Skeletal muscle satellite cell (primary cell): ENCODE measurements around the gene TRAF3.

Experiments
- H3K27me3 ChIP-seq: 2 replicates; pipeline ENCODE4 v1.7.0; 2013; ENCODE audit warnings: low read length; ENCODE audit not compliant: control insufficient read depth, insufficient read depth
- H3K36me3 ChIP-seq: 2 replicates; pipeline ENCODE4 v1.7.0; 2013; ENCODE audit warnings: mild to moderate bottlenecking, control low read depth, low read length; ENCODE audit not compliant: insufficient read depth
- H3K4me1 ChIP-seq: 2 replicates; pipeline ENCODE4 v1.7.0; 2013; ENCODE audit warnings: low read length; ENCODE audit not compliant: control insufficient read depth, insufficient read depth
- H3K4me2 ChIP-seq: 2 replicates; pipeline ENCODE4 v1.7.0; 2013; ENCODE audit warnings: mild to moderate bottlenecking, low read length
- H3K4me3 ChIP-seq: 2 replicates; pipeline ENCODE4 v1.7.0; 2013; ENCODE audit warnings: low read length
- H3K9ac ChIP-seq: 2 replicates; pipeline ENCODE4 v1.7.0; 2013; ENCODE audit warnings: mild to moderate bottlenecking, low read depth, low read length, moderate library complexity
- H3K9me3 ChIP-seq: replicated peaks from 2 replicates; pipeline ENCODE4 v1.7.0; 2013; ENCODE audit warnings: mild to moderate bottlenecking, control low read depth, low read length

The TRAF3 gene

GRCh38 chr14:102927878-102928411, 150.7 kb downstream of the TRAF3 start:
- peak overlapping the region; percentile 58 for H3K4me3 ChIP-seq
- H3K27me3 ChIP-seq, result peaks cover 64% of the 10 kb centered on the region
- no peak overlapping the region for H3K9ac ChIP-seq
- H3K4me1 ChIP-seq, result peaks cover 27% of the 10 kb centered on the region
- peaks cover 11% of the 10 kb centered on the region for H3K36me3 ChIP-seq
- no peaks in the 10 kb centered on the region for H3K9me3 ChIP-seq
- H3K4me2 ChIP-seq, result peak overlapping the region; percentile 80

DNA sequence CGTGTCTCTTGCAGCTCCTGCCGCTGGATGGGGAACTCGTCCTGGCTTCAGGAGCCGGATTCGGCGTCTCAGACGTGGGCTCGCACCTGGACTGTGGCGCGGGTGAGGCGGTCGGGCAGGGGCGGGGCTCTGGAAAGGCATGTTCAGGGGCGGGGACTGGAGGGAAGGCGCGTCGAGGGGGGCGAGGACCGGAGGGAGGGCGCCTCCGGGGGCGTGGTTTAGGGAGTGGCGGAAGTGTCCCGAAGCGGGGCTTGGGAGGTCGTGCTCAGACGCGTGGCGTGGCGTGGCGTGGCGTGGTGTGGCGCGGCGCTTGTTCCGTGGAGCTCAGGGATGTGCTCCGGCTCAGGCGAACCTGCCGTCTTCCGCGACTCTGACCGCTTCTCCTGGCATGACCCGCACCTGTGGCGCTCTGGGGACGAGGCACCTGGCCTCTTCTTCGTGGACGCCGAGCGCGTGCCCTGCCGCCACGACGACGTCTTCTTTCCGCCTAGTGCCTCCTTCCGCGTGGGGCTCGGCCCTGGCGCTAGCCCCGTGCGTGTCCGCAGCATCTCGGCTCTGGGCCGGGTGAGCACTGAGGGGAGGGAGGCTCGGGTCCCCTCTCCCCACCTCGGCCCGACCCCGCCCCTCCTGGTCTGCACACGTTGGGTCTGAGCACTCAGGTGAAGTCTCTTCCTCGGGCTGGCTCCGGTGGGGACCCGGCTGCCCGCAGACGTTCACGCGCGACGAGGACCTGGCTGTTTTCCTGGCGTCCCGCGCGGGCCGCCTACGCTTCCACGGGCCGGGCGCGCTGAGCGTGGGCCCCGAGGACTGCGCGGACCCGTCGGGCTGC, 151.4 kb downstream of the TRAF3 start:
- H3K4me2 ChIP-seq, result peak overlapping the region; percentile 80
- H3K9ac ChIP-seq, result no peak overlapping the region
- H3K27me3 ChIP-seq, result peaks cover 58% of the 10 kb centered on the region

DNA sequence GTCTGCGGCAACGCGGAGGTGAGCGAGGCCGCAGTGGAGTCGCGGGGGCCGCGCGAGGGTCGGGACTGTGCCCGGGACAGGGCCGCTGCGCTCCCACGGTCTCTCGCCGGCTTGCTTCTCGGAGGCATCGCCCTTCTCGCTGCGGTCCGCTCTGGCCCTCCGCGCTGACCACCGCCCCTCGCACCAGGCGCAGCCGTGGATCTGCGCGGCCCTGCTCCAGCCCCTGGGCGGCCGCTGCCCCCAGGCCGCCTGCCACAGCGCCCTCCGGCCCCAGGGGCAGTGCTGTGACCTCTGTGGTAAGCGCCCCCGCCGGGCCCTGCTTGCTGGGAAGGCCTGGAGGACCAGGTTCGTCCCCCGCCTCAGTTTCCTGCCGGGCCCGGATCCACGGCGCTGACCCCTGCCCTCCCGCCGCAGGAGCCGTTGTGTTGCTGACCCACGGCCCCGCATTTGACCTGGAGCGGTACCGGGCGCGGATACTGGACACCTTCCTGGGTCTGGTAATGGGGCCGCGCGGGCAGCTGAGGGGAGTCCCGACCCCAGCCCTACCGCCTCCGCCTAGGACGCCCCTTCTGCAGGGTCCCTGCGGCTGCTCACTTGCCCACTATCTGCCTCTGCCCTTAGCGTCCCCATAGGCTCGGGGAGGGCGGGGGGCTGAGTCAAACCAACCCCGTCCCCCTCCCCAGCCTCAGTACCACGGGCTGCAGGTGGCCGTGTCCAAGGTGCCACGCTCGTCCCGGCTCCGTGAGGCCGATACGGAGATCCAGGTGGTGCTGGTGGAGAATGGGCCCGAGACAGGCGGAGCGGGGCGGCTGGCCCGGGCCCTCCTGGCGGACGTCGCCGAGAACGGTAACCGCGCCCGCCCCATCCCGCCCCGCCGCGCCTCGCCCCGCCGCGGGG, 152.2 kb downstream of the TRAF3 start:
- H3K27me3 ChIP-seq, result peaks cover 49% of the 10 kb centered on the region
- peak overlapping the region; percentile 80 for H3K4me2 ChIP-seq
- H3K36me3 ChIP-seq, result peaks cover 21% of the 10 kb centered on the region
- H3K9ac ChIP-seq, result no peak overlapping the region
- peak overlapping the region; percentile 58 for H3K4me3 ChIP-seq
- peaks cover 24% of the 10 kb centered on the region for H3K4me1 ChIP-seq
- H3K9me3 ChIP-seq, result no peaks in the 10 kb centered on the region

More for the DNA sequence above, 151.4 kb downstream of the TRAF3 start:
- H3K9me3 ChIP-seq, result no peaks in the 10 kb centered on the region
- peak overlapping the region; percentile 58 for H3K4me3 ChIP-seq
- H3K36me3 ChIP-seq, result peaks cover 17% of the 10 kb centered on the region
- H3K4me1 ChIP-seq, result peaks cover 24% of the 10 kb centered on the region

DNA sequence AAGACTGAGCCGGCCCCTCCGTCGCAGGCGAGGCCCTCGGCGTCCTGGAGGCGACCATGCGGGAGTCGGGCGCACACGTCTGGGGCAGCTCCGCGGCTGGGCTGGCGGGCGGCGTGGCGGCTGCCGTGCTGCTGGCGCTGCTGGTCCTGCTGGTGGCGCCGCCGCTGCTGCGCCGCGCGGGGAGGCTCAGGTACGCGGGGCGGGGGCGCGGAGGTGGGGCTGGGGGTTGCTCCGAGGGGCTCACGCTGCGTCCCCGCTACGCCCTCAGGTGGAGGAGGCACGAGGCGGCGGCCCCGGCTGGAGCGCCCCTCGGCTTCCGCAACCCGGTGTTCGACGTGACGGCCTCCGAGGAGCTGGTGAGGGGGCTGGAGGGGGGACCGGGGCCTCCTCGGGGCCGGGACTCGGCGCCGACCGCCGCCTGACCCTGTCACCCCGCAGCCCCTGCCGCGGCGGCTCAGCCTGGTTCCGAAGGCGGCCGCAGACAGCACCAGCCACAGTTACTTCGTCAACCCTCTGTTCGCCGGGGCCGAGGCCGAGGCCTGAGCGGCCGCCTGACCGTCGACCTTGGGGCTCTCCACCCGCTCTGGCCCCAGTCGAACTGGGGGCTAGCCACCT, 153.0 kb downstream of the TRAF3 start:
- Histone ChIP-seq H3K9me3 (no peaks in the 10 kb centered on the region), H3K9ac (no peak overlapping the region), H3K27me3 (peaks cover 43% of the 10 kb centered on the region), H3K4me2 (peak overlapping the region; percentile 80), H3K36me3 (peaks cover 21% of the 10 kb centered on the region), H3K4me3 (no peak overlapping the region), H3K4me1 (peaks cover 24% of the 10 kb centered on the region)

GRCh38 chr14:102930753-102931579, 153.7 kb downstream of the TRAF3 start:
- peaks cover 41% of the 10 kb centered on the region for H3K27me3 ChIP-seq
- H3K9me3 ChIP-seq, result no peaks in the 10 kb centered on the region
- H3K36me3 ChIP-seq, result peaks cover 25% of the 10 kb centered on the region
- H3K4me3 ChIP-seq, result no peak overlapping the region
- H3K4me1 ChIP-seq, result peaks cover 24% of the 10 kb centered on the region
- H3K4me2 ChIP-seq, result no peak overlapping the region
- H3K9ac ChIP-seq, result no peak overlapping the region

GRCh38 chr14:102931580-102932285, 154.5 kb downstream of the TRAF3 start:
- H3K9me3 ChIP-seq, result no peaks in the 10 kb centered on the region
- H3K4me2 ChIP-seq, result no peak overlapping the region
- peaks cover 29% of the 10 kb centered on the region for H3K36me3 ChIP-seq
- peaks cover 36% of the 10 kb centered on the region for H3K27me3 ChIP-seq
- no peak overlapping the region for H3K4me3 ChIP-seq
- H3K9ac ChIP-seq, result no peak overlapping the region
- peaks cover 24% of the 10 kb centered on the region for H3K4me1 ChIP-seq

DNA sequence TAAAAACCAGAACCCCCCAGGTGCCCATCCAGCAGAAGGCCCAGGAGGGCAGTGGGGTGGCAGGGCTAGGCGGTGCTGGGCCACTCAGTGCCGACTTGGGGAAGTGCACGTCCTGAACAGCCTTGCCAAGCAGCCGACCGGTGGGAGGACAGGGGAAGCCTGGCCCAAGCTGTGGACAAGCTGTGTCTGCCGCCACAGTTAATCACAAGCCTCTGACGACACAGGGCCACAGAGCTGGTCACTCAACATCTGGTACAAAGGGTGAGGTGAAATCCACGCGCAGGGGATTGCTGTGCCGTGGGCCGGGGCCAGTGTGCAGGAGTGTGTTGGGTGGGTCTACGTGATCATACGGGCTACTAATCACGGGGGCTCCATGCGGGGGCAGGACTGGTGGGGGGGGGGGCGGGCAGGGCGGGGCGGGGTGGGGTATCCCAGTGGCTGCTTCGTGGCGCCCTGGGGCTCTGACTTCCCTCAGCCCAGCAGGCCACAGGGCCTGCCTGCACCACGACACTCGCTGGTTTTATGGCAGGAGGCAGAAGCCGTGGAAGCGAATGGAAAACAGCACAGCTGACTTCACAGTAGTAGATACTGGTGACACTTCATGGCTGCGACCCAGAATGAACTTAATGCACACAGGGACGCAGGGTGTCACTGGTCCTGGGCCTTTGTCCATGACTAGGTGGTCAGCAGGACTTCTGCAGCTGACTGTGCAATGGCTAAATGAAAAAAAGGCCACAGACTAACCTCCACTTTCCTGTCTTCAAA, 155.4 kb downstream of the TRAF3 start:
- Histone ChIP-seq H3K9ac (no peak overlapping the region), H3K4me1 (peaks cover 24% of the 10 kb centered on the region), H3K36me3 (peaks cover 37% of the 10 kb centered on the region), H3K4me3 (no peak overlapping the region), H3K9me3 (no peaks in the 10 kb centered on the region), H3K4me2 (no peak overlapping the region), H3K27me3 (peaks cover 30% of the 10 kb centered on the region)

GRCh38 chr14:102933618-102934231, 156.5 kb downstream of the TRAF3 start:
- no peak overlapping the region for H3K4me3 ChIP-seq
- H3K36me3 ChIP-seq, result peaks cover 47% of the 10 kb centered on the region
- H3K27me3 ChIP-seq, result peaks cover 20% of the 10 kb centered on the region
- H3K9ac ChIP-seq, result no peak overlapping the region
- no peaks in the 10 kb centered on the region for H3K9me3 ChIP-seq
- H3K4me2 ChIP-seq, result no peak overlapping the region
- peaks cover 18% of the 10 kb centered on the region for H3K4me1 ChIP-seq

DNA sequence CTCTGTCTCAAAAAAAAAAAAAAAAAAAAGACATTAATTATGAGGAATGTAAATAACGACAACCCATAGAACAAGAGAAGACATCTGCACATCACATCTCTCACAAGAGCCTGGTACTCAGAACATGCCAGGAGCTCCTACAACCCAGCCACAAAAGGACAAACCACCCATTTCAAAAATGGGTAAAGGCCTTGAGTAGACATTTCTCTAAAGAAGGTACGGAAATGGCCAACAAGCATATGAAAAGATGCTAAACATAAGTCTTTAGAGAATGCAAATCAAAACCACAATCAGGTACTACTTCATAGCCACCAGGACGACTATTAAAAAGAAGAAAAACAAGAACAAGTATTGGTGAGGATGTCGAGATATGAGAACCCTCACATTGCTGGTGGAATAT, 158.5 kb downstream of the TRAF3 start:
- H3K36me3 ChIP-seq, result peaks cover 64% of the 10 kb centered on the region

More for the DNA sequence above, 158.5 kb downstream of the TRAF3 start:
- Histone ChIP-seq H3K4me3 (no peak overlapping the region), H3K9me3 (no peaks in the 10 kb centered on the region), H3K4me1 (peaks cover 7% of the 10 kb centered on the region), H3K4me2 (no peak overlapping the region), H3K27me3 (peaks cover 3% of the 10 kb centered on the region), H3K9ac (no peak overlapping the region)
